K562 (cell line): ENCODE results near the gene AMELX.

Source experiments
- CTCF ChIP-seq, 3 experiments: IDR thresholded peaks in 2 of 3; conservative IDR thresholded peaks in 1 of 3; 2 replicates each; pipeline ENCODE4 v1.5.1; 2011 to 2012; ENCODE audit warnings: low read length in 3 of 3, mild to moderate bottlenecking in 3 of 3, control low read depth in 2 of 3, improper control_type of control experiment in 1 of 3, inconsistent platforms in 1 of 3, low read depth in 1 of 3, mixed read lengths in 1 of 3, moderate library complexity in 1 of 3; ENCODE audit not compliant: insufficient read depth in 2 of 3
- REST ChIP-seq, 2 experiments: fragments of 450-650 bp; formaldehyde crosslinking in 1 of 2; IDR thresholded peaks; 2 replicates each; pipeline versions ENCODE4 v1.4.0 to v1.6.1; 2014 to 2020; ENCODE audit warnings: mild to moderate bottlenecking in 2 of 2, borderline replicate concordance in 1 of 2, low read depth in 1 of 2
- SRSF1 ChIP-seq: fragments of 200-400 bp; formaldehyde crosslinking; IDR thresholded peaks from 2 replicates; pipeline ENCODE4 v1.6.1; 2017; ENCODE audit warnings: mild to moderate bottlenecking, low read depth, low read length, moderate library complexity

- TF ChIP-seq CTCF (IDR thresholded peaks at IDR 0.05 in 2 of 3, conservative IDR thresholded peaks at IDR 0.05 in 1 of 3; ENCODE audit: insufficient read depth in 2 of 3, low read depth in 1 of 3, low read length in 3 of 3) = no peak
- no peak for TF ChIP-seq SRSF1
- TF ChIP-seq REST (IDR thresholded peaks at IDR 0.05; ENCODE audit: borderline replicate concordance) = no peak
- TF ChIP-seq REST (CRISPR knock-in tag; IDR thresholded peaks at IDR 0.05; ENCODE audit: low read depth) = no peak
Observed at GRCh38 chrX:11305641-11306040, 12.4 kb downstream of the AMELX start.
